GM18517 (cell line): ENCODE measurements around the gene XYLT1.

ENCODE experiments used
- ATAC-seq: cut with Tn5 transposase; IDR thresholded peaks from one replicate; pipeline ENCODE4 v1.9.1; 2021; ENCODE audit warnings: mild to moderate bottlenecking, moderate library complexity; ENCODE audit not compliant: unreplicated experiment

XYLT1 gene

GRCh38 chr16:17128791-17129190 is 342.0 kb downstream of the XYLT1 start:
- ATAC-seq, result no peak

GRCh38 chr16:17126156-17126555 is 344.6 kb downstream of the XYLT1 start:
- ATAC-seq, result no peak

GRCh38 chr16:17125671-17126070 is 345.1 kb downstream of the XYLT1 start:
- no peak for ATAC-seq

DNA sequence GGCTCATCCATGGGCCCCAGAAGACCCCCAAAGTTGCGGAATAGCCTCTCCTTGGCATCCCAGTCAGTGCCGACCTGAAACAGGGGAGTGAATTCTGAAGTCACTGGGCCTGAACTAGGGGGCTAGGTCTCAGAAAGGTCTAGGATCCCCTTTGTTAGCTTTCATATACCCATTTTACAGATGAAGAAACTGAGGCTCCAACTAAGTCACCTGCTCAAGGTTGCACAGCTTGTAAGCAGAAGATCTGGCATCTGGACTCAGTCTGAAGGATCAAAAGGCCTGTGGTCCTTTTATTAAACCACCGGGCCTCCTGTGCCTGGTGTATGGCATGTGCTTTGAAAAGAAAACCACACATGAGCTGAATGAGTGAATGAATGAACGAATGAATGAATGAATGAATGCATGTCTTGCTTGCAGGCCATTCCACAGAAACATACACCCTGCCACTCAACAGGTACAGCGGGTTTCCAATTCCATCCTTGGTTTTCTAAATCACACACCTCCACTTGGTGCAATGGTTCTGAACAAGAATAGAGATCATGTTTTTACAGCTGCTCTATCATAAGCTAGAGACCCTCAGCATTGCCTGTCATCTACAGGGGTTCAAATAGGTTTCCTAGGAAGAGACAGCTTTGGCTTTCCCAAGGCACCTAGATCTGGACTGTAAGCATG is 352.7 kb downstream of the XYLT1 start:
- no peak for ATAC-seq

GRCh38 chr16:17116595-17117322 is 354.0 kb downstream of the XYLT1 start:
- ATAC-seq, result no peak

DNA sequence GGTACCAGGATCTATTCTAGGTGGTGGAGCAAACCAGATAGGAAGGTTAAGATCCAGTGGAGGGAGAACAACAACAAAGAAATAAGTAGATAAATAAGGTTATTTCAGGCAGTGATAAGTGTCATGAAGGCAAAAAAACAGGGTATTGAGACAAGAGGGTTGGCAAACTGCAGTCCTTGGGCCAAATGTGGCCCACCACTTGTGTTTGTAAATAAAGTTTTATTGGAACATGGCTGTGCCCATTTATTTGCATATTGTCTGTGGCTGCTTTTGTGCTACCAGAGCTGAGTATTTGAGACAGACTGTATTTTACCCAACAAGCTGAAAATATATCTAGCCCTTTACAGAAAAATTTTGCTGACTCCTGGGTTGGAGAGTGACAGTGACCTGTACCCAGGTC is 361.3 kb downstream of the XYLT1 start:
- ATAC-seq, result no peak

GRCh38 chr16:17108596-17108995 is 362.2 kb downstream of the XYLT1 start:
- no peak for ATAC-seq

GRCh38 chr16:17107450-17107849 is 363.3 kb downstream of the XYLT1 start:
- no peak for ATAC-seq

GRCh38 chr16:17106243-17106791 is 364.4 kb downstream of the XYLT1 start:
- no peak for ATAC-seq

DNA sequence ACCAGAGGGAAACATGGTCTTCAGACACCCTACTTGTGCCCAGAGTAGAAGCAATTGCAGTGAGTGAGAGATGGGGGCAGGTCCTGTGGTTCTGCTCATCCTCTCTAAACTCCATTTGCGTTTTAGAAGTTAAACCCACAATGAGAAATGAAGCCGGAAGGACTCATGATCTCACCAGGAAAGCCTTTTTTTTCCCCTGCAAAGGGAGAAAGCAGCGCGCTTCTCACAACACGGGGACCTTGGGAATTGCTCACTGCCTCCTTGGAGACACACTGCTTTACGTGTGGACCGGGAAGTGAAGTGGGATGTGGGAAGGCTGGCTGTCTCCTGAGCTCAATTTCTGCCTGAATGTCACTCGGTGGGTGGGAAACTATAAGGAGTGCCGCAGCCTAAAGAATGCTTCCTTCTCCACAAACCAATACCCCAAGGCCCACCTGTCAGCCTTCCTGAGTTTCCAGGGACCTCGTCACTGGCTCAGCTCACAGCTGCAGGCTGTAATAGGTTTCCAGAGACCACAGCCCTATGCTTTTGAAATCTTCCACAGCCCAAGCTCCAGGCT is 365.4 kb downstream of the XYLT1 start:
- ATAC-seq, result no peak

GRCh38 chr16:17104654-17105053 is 366.1 kb downstream of the XYLT1 start:
- ATAC-seq, result no peak

- no peak for ATAC-seq
These were observed 367.5 kb downstream of the XYLT1 start for GRCh38 chr16:17103216-17103615.

GRCh38 chr16:17101646-17102045 is 369.1 kb downstream of the XYLT1 start:
- ATAC-seq, result no peak

- no peak for ATAC-seq
These were observed 372.1 kb downstream of the XYLT1 start for GRCh38 chr16:17098685-17099084.

DNA sequence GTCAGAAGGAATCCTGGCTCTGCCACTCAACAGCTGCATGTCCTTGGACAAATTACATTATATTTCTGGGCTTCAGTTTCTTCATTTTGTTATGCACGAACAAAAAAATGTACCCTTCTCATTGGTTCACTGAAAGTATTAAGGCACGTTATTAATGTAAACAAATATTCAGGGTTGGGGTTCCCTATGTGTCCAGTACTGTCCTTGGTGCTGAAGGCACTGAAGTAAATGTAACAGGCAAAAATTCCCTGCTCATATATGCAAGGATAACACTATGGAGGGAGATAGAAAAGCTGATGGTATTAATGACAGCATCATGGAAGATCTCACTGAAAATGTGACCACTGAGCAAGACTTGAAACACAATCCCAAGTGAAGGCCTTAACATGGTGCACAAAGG is 386.6 kb downstream of the XYLT1 start:
- no peak for ATAC-seq

- ATAC-seq, result no peak
These were observed 387.1 kb downstream of the XYLT1 start for GRCh38 chr16:17083628-17084027.

GRCh38 chr16:17082095-17082882 is 388.5 kb downstream of the XYLT1 start:
- ATAC-seq, result no peak

GRCh38 chr16:17080105-17080504 is 390.7 kb downstream of the XYLT1 start:
- ATAC-seq, result no peak

- no peak for ATAC-seq
These were observed 391.7 kb downstream of the XYLT1 start for GRCh38 chr16:17078931-17079631.

DNA sequence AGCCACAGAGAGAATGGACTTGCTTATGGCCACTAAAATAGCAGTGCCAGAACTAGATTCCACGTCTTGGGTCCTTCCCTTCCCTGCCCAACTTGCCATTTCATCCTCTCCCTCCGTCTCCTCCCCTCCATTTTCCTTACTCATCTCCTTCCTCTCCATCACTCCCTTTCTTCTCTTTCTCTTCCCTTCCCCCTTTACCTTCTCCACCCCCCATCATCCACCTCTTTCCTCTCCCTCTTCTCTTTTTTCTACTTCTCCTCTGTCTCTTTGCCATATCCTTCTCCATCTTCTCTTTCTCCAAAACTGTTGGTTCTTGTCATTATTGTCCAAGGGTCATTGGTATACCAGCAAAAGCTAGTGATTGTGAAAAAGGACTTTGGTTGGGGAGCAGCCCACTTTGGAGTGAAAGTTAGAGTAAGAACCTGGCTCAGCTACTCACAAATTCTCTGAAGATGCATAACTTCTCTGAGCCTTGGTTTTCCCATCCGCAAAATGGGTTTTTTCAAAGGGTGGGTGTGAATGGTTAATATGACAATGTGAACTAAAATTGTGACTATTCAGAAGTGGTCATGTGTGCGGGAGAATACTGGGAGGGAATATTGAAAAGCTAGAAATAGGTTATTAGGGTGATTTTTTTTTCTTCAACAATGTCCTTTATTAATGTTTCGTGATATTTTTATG is 393.8 kb downstream of the XYLT1 start:
- ATAC-seq, result no peak
